ENCODE data around the gene HFE.
A peak's percentile ranks its signal among the peaks of the same experiment; 100 is the strongest.

- no peak for TF ChIP-seq CTCF (IDR thresholded peaks at IDR 0.05)
- TF ChIP-seq EP300 (IDR thresholded peaks at IDR 0.05), result peak in 1 of 4 donors; percentile 13
Observed at GRCh38 chr6:26089272-26089671, 2.0 kb downstream of the HFE start.

All from sigmoid colon (tissue), 4 donors.